A549 treated with Mapracorat at 1 μM for 4 hours (cell line): ENCODE measurements around the gene CYP2C18. TPM values are rescaled to one million over a fixed set of nuclear protein-coding genes. Genes with fewer than 3 reads are reported as not detected.

ENCODE experiments used
- total RNA-seq: library from RNA; stranded (reverse); fragments of 200-300 nt; extraction: Qiagen RNA extraction; gene quantifications from 5 replicates; pipeline ENCODE4 v1.2.3, GENCODE V29; 2022

The CYP2C18 gene
- total RNA-seq, result 0.07 to 0.11 TPM in 2 of 5 replicates, not detected in the others

GRCh38 chr10:94683214-94684054 is at the start of gene CYP2C18:
Gene CYP2C18, plus strand, starts transcription at chr10:94683729. Its CDS starts 91 bp downstream, at chr10:94683820.

GRCh38 chr10:94762393-94762792 is 78.9 kb downstream of the CYP2C18 start, which contains the start of gene CYP2C19:
Gene CYP2C19, plus strand, starts transcription at chr10:94762681. Its CDS starts 25 bp downstream, at chr10:94762706.

Other genes with a start within 250 kb of the CYP2C18 start
- 22.9 to 28.9 TPM (median 23.8 TPM) in 5 replicates for gene HELLS, start 137.9 kb upstream of the CYP2C18 start, total RNA-seq
- gene CYP2C19, start 79.0 kb downstream of the CYP2C18 start, total RNA-seq, result 0.12 TPM in 1 of 5 replicates, not detected in the others